H1 (cell line): ENCODE measurements around the gene STX12. TPM values are rescaled to one million over a fixed set of nuclear protein-coding genes. Genes with fewer than 3 reads are reported as not detected.

Source experiments
- CHD2 ChIP-seq: IDR thresholded peaks from 2 replicates; pipeline ENCODE4 v1.6.1; 2012; ENCODE audit warnings: low read length, improper control_type of control experiment
- PHF8 ChIP-seq: fragments of 200-600 bp; sonication (generic); conservative IDR thresholded peaks from 2 replicates; pipeline ENCODE4 v1.7.1; 2012; ENCODE audit warnings: low read depth, mild to moderate bottlenecking, inconsistent platforms, low read length, moderate library complexity
- polyA plus RNA-seq, 7 experiments: library from polyadenylated mRNA; depleted of rRNA in 3 of 7; stranded (reverse) in 5 of 7; unstranded in 2 of 7; fragments of >200 nt in 5 of 7; fragments of 200-250 nt in 2 of 7; gene quantifications; 1 replicate in 5 of 7; 2 replicates in 1 of 7; 4 replicates in 1 of 7; pipeline versions ENCODE4 v1.2.1 to v1.2.3, GENCODE V29; 2011 to 2013; ENCODE audit warnings: missing spikeins in 2 of 7, mixed read lengths in 2 of 7
- total RNA-seq: library from RNA; stranded (reverse); fragmentation: NEBNext Ultra II Directional; extraction: Animal tissue kit (Norgen Biotek cat#: 25700); gene quantifications from 2 replicates; pipeline ENCODE4 v1.2.1, GENCODE V29; 2021

STX12 gene
- total and polyA plus RNA-seq, 2 of the 8 experiments (the other 6 are each of a cell fraction or from before 2014, with no cell fraction given): 3.7 to 11.0 TPM

GRCh38 chr1:27872802-27873551 is 100.0 kb downstream of the STX12 start (continued):
- TF ChIP-seq CHD2 (no peak), PHF8 (peak; percentile 5; the same call in 1 of the 2 replicates)
